K562 (cell line): ENCODE results near the gene MEF2B. TPM values are rescaled to one million over a fixed set of nuclear protein-coding genes. Genes with fewer than 3 reads are reported as not detected.

ENCODE experiments used
- ADNP ChIP-seq: fragments of 200-800 bp; sonication (Bioruptor generic); IDR thresholded peaks from 2 replicates; pipeline ENCODE4 v1.6.1; 2016; ENCODE audit warnings: missing genetic modification characterization, missing compliant biosample characterization
- CAMTA2 ChIP-seq: fragments of 250-450 bp; sonication (Bioruptor Pico); conservative IDR thresholded peaks from 2 replicates; pipeline ENCODE4 v1.5.1; 2022
- DMBX1 ChIP-seq: fragments of 250-450 bp; sonication (Bioruptor Pico); IDR thresholded peaks from 2 replicates; pipeline ENCODE4 v1.8.0; 2022; ENCODE audit warnings: inconsistent platforms, mild to moderate bottlenecking, moderate library complexity, borderline replicate concordance
- GATA2 ChIP-seq: sonication (generic); formaldehyde crosslinking; IDR thresholded peaks from 2 replicates; pipeline ENCODE4 v1.4.0; 2020; ENCODE audit warnings: mild to moderate bottlenecking, missing genetic modification reagents
- ILF3 ChIP-seq: fragments of 450-650 bp; IDR thresholded peaks from 2 replicates; pipeline ENCODE4 v1.6.1; 2018; ENCODE audit warnings: antibody characterized with exemption, mild to moderate bottlenecking, moderate library complexity, borderline replicate concordance
- LEF1 ChIP-seq: fragments of 450-650 bp; IDR thresholded peaks from 2 replicates; pipeline ENCODE4 v1.6.1; 2016; ENCODE audit warnings: mild to moderate bottlenecking
- NEUROD1 ChIP-seq: fragments of 150-350 bp; IDR thresholded peaks from 2 replicates; pipeline ENCODE4 v1.6.1; 2014; ENCODE audit warnings: borderline replicate concordance, low read length, low read depth; ENCODE audit not compliant: partially characterized antibody
- NR2C2 ChIP-seq, 2 experiments: fragments of 200-800 bp in 1 of 2; sonication (Bioruptor generic) in 1 of 2; sonication (generic) in 1 of 2; formaldehyde crosslinking in 1 of 2; IDR thresholded peaks; 2 replicates each; pipeline versions ENCODE4 v1.6.1 to v1.8.0; 2016 to 2022; ENCODE audit warnings: mild to moderate bottlenecking in 1 of 2, missing compliant biosample characterization in 1 of 2, missing genetic modification characterization in 1 of 2, missing genetic modification reagents in 1 of 2
- SP2 ChIP-seq: IDR thresholded peaks from 2 replicates; pipeline ENCODE4 v1.6.1; 2011; ENCODE audit warnings: mild to moderate bottlenecking, low read depth, low read length, moderate library complexity; ENCODE audit not compliant: poor library complexity, severe bottlenecking; ENCODE audit errors: extremely low read depth
- TEAD1 ChIP-seq, 2 experiments: fragments of 450-650 bp in 1 of 2; sonication (generic) in 1 of 2; formaldehyde crosslinking; IDR thresholded peaks; 2 replicates each; pipeline versions ENCODE4 v1.4.0 to v1.8.0; 2020 to 2022; ENCODE audit warnings: mild to moderate bottlenecking in 2 of 2, missing genetic modification reagents in 1 of 2
- U2AF2 ChIP-seq: fragments of 200-400 bp; formaldehyde crosslinking; optimal IDR thresholded peaks from 2 replicates; pipeline ENCODE3; 2017; ENCODE audit warnings: low read depth, mild to moderate bottlenecking, low read length
- ZFP36 ChIP-seq: fragments of 150-350 bp; IDR thresholded peaks from 2 replicates; pipeline ENCODE4 v1.6.1; 2018; ENCODE audit warnings: low read length, low read depth; ENCODE audit not compliant: partially characterized antibody
- ZNF311 ChIP-seq: fragments of 250-450 bp; sonication (Bioruptor Pico); IDR thresholded peaks from 2 replicates; pipeline ENCODE4 v1.4.0; 2020; ENCODE audit warnings: mild to moderate bottlenecking, moderate library complexity
- ZNF408 ChIP-seq: fragments of 250-450 bp; sonication (Bioruptor Pico); IDR thresholded peaks from 2 replicates; pipeline ENCODE4 v1.4.0; 2020; ENCODE audit warnings: low read depth, mild to moderate bottlenecking, moderate library complexity
- ZNF785 ChIP-seq: fragments of 250-450 bp; sonication (Bioruptor Pico); IDR thresholded peaks from 2 replicates; pipeline ENCODE4 v1.4.0; 2020; ENCODE audit warnings: mild to moderate bottlenecking
- ZNF830 ChIP-seq: fragments of 250-450 bp; sonication (Bioruptor Pico); IDR thresholded peaks from 2 replicates; pipeline ENCODE4 v1.5.0; 2021; ENCODE audit warnings: mild to moderate bottlenecking
- polyA plus RNA-seq, 8 experiments: library from polyadenylated mRNA; depleted of rRNA in 4 of 8; stranded (reverse) in 5 of 8; unstranded in 3 of 8; fragments of >200 nt; fragmentation: Nextera tagmentation in 2 of 8; fragmentation: Illumina TruSeq in 1 of 8; extraction: Ambion mirVana in 2 of 8; extraction: Trizol in 1 of 8; gene quantifications; 2 replicates each; pipeline versions ENCODE4 v1.2.1 to v1.2.3, GENCODE V29; 2011 to 2014; ENCODE audit warnings: inconsistent platforms in 1 of 8, missing spikeins in 1 of 8
- total RNA-seq, 7 experiments: library from RNA; depleted of rRNA in 6 of 7; stranded (reverse); fragments of >200 nt in 6 of 7; fragmentation: Illumina TruSeq in 2 of 7; extraction: Trizol in 2 of 7; gene quantifications; 2 replicates each; pipeline versions ENCODE4 v1.2.1 to v1.2.3, GENCODE V29; 2011 to 2021; ENCODE audit warnings: low replicate concordance in 1 of 7
- TF ChIP-seq, protein P1 (sequence below): fragments of 450-650 bp; IDR thresholded peaks from 2 replicates; pipeline ENCODE4 v1.7.1; 2018; ENCODE audit warnings: mild to moderate bottlenecking, low read depth; ENCODE audit not compliant: partially characterized antibody
- TF ChIP-seq, protein P2 (sequence below): fragments of 250-450 bp; sonication (Bioruptor Pico); IDR thresholded peaks from 2 replicates; pipeline ENCODE4 v1.8.0; 2022; ENCODE audit warnings: moderate library complexity, mild to moderate bottlenecking, inconsistent platforms
- TF ChIP-seq, protein P3 (sequence below): fragments of 250-450 bp; sonication (Bioruptor Pico); IDR thresholded peaks from 2 replicates; pipeline ENCODE4 v1.5.0; 2022; ENCODE audit warnings: mild to moderate bottlenecking

Gene MEF2B
- total and polyA plus RNA-seq, 9 of the 15 experiments (the other 6 are each of a cell fraction or from before 2014, with no cell fraction given): 0.14 to 1.9 (median 0.71) TPM; not detected in 3

DNA sequence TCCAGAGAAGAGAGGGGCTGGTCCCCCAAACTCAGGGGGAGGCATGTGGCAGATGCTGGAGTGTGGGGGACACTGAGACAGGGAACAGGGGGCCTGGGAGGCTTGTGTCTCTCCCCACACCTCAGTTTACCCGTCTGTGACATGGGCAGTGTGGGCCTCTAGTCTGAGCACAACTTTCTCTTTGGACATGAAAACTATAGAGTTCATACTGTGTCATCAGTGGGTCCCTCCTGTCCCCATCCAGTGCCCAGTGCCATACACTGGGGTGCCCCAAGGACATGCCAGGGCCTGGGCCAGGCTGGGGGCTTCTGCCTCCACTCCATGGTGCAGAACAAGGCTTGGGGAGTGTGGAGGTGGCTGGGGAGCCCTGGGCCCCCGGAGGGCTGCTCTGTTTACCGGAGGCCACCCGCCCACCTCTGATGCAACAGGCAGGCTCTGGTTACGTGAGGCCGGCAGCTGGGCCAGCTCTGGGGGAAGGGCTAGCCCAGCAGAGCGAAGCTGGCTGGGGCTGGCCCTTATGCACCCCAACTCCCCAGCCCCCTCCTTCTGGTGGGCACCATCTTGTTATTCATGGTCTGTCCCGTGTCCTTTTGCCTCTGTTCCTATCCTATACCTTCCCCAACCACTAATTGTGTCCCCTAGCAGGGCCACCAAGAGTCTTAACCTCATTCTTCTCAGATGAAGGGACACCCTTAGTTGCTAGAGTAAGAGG, 1.9 kb upstream of the MEF2B start (continued):
- TF ChIP-seq, protein P1, sequence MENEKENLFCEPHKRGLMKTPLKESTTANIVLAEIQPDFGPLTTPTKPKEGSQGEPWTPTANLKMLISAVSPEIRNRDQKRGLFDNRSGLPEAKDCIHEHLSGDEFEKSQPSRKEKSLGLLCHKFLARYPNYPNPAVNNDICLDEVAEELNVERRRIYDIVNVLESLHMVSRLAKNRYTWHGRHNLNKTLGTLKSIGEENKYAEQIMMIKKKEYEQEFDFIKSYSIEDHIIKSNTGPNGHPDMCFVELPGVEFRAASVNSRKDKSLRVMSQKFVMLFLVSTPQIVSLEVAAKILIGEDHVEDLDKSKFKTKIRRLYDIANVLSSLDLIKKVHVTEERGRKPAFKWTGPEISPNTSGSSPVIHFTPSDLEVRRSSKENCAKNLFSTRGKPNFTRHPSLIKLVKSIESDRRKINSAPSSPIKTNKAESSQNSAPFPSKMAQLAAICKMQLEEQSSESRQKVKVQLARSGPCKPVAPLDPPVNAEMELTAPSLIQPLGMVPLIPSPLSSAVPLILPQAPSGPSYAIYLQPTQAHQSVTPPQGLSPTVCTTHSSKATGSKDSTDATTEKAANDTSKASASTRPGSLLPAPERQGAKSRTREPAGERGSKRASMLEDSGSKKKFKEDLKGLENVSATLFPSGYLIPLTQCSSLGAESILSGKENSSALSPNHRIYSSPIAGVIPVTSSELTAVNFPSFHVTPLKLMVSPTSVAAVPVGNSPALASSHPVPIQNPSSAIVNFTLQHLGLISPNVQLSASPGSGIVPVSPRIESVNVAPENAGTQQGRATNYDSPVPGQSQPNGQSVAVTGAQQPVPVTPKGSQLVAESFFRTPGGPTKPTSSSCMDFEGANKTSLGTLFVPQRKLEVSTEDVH: no peak
- TF ChIP-seq ZFP36 (peak; percentile 34), U2AF2 (no peak), NR2C2 (CRISPR knock-in tag; IDR thresholded peaks at IDR 0.05) (no peak), NR2C2 (tag; IDR thresholded peaks at IDR 0.05) (no peak; the same call in 1 of the 2 replicates), DMBX1 (peak; percentile 61; the same call in 1 of the 2 replicates), LEF1 (peak; percentile 72; the same call in 1 of the 2 replicates), SP2 (no peak), NEUROD1 (no peak), CAMTA2 (CRISPR knock-in tag) (no peak), ZNF785 (CRISPR knock-in tag) (no peak), ADNP (peak; percentile 93), ZNF311 (CRISPR knock-in tag) (no peak), ILF3 (no peak), GATA2 (CRISPR knock-in tag) (no peak), TEAD1 (CRISPR knock-in tag; IDR thresholded peaks at IDR 0.05) (no peak), ZNF830 (CRISPR knock-in tag) (no peak), ZNF408 (no peak)
- TF ChIP-seq, protein P2, sequence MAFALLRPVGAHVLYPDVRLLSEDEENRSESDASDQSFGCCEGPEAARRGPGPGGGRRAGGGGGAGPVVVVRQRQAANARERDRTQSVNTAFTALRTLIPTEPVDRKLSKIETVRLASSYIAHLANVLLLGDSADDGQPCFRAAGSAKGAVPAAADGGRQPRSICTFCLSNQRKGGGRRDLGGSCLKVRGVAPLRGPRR (CRISPR knock-in tag): no peak
- TF ChIP-seq, protein P3, sequence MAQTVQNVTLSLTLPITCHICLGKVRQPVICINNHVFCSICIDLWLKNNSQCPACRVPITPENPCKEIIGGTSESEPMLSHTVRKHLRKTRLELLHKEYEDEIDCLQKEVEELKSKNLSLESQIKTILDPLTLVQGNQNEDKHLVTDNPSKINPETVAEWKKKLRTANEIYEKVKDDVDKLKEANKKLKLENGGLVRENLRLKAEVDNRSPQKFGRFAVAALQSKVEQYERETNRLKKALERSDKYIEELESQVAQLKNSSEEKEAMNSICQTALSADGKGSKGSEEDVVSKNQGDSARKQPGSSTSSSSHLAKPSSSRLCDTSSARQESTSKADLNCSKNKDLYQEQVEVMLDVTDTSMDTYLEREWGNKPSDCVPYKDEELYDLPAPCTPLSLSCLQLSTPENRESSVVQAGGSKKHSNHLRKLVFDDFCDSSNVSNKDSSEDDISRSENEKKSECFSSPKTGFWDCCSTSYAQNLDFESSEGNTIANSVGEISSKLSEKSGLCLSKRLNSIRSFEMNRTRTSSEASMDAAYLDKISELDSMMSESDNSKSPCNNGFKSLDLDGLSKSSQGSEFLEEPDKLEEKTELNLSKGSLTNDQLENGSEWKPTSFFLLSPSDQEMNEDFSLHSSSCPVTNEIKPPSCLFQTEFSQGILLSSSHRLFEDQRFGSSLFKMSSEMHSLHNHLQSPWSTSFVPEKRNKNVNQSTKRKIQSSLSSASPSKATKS (CRISPR knock-in tag): no peak
